Measurements from ENCODE around the gene UQCRFS1. TPM values are rescaled to one million over a fixed set of nuclear protein-coding genes. Genes with fewer than 3 reads are reported as not detected.

Gene UQCRFS1
- total and polyA plus RNA-seq, 2 donors from 2014 or later: 37.9 to 148 TPM

DNA sequence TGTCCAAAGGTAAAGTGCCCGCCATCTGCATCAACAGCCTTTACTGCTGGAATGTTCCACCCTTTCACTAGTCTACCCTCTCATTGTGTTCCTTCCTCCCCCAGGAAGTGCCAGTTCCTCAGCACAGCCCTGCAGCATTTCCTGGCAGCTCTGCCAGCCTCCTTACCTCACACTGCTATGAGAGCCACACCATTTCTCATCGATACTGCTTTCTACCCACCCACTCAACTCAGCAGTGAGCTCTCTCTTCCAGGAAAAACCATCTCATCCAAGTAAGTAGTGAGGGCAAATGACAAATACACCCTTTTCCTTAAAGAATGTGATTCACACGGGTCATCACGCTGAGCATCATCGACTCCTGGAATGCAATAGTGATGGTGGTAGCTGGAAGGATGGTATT, 19.8 kb downstream of the UQCRFS1 start:
- Histone ChIP-seq H3K4me1 (ENCODE audit: control insufficient read depth in 2 of 3, insufficient read depth in 2 of 3, low read depth in 1 of 3, low read length in 3 of 3) (no peaks in the 10 kb centered on the region), H3K4me3 (ENCODE audit: low read length in 3 of 3) (no peak overlapping the region), H3K9me3 (ENCODE audit: control insufficient read depth in 2 of 3, insufficient read depth in 1 of 3, low read length in 3 of 3) (no peaks in the 10 kb centered on the region), H3K27me3 (ENCODE audit: control insufficient read depth, insufficient read depth, low read length) (no peaks in the 10 kb centered on the region), H3K27ac (ENCODE audit: low read depth in 2 of 2, low read length in 2 of 2) (no peak overlapping the region), H3K9ac (ENCODE audit: low read length in 3 of 3) (no peak overlapping the region), H3K36me3 (ENCODE audit: control insufficient read depth in 2 of 3, insufficient read depth in 3 of 3, low read length in 3 of 3) (no peaks in the 10 kb centered on the region)
- no peak for FAIRE-seq
- intact Hi-C loops (cut with DNase I): no loop called here
- no peak for TF ChIP-seq CTCF (IDR thresholded peaks at IDR 0.05; ENCODE audit: borderline replicate concordance, extremely low read depth, insufficient read depth)
- DNase-seq: no peak

DNA sequence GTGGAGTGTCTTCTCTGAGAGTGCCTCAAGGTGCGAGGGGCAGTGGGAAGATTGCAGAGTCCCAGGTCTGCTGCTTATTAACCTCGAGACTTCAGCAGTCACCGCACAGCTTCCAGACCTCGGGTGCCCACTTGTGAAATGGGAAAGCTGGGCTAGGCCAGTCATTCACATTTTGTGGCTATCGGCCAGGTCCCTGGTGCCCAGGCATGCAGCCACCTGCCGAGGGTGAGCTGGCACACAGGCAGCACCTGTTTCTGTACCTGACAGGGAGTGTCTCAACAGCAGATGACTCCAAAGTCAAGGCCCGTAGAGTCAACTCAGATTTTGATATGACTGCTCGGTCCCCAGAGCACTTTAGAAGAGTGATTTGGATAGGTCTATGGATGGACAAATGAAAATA, 21.9 kb downstream of the UQCRFS1 start:
- H3K27ac ChIP-seq (ENCODE audit: low read depth in 2 of 2, low read length in 2 of 2): no peak overlapping the region
- TF ChIP-seq CTCF (IDR thresholded peaks at IDR 0.05; ENCODE audit: borderline replicate concordance, extremely low read depth, insufficient read depth): no peak
- DNase-seq (no peak), FAIRE-seq (no peak)
- H3K27me3 ChIP-seq (ENCODE audit: control insufficient read depth, insufficient read depth, low read length): no peaks in the 10 kb centered on the region
- no peaks in the 10 kb centered on the region for H3K36me3 ChIP-seq (ENCODE audit: control insufficient read depth in 2 of 3, insufficient read depth in 3 of 3, low read length in 3 of 3)
- H3K4me3 ChIP-seq (ENCODE audit: low read length in 3 of 3): no peak overlapping the region
- H3K4me1 ChIP-seq (ENCODE audit: control insufficient read depth in 2 of 3, insufficient read depth in 2 of 3, low read depth in 1 of 3, low read length in 3 of 3): no peaks in the 10 kb centered on the region
- H3K9me3 ChIP-seq (ENCODE audit: control insufficient read depth in 2 of 3, insufficient read depth in 1 of 3, low read length in 3 of 3): no peaks in the 10 kb centered on the region
- H3K9ac ChIP-seq (ENCODE audit: low read length in 3 of 3): no peak overlapping the region
- intact Hi-C loops (cut with DNase I): no loop called here

DNA sequence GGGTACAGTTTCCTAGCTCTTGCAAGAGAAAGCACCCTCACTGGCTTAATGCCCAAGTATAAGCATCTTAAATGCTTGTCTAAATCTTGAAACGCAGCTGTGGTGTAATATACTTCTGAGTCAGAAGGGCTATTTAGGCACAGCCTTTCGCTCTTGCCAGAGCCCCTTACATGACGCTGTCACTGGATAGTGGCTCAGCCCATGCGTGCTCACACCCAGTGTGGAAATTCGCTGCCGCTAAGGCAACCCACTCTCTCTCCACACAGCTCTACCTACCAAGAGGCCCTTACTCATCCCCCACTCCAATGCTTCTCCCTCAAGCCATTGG, 24.0 kb downstream of the UQCRFS1 start:
- H3K4me3 ChIP-seq (ENCODE audit: low read length in 3 of 3): no peak overlapping the region
- H3K9me3 ChIP-seq (ENCODE audit: control insufficient read depth in 2 of 3, insufficient read depth in 1 of 3, low read length in 3 of 3): no peaks in the 10 kb centered on the region
- intact Hi-C loops (cut with DNase I): no loop called here
- no peaks in the 10 kb centered on the region for H3K4me1 ChIP-seq (ENCODE audit: control insufficient read depth in 2 of 3, insufficient read depth in 2 of 3, low read depth in 1 of 3, low read length in 3 of 3)
- H3K27me3 ChIP-seq (ENCODE audit: control insufficient read depth, insufficient read depth, low read length): no peaks in the 10 kb centered on the region
- no peaks in the 10 kb centered on the region for H3K36me3 ChIP-seq (ENCODE audit: control insufficient read depth in 2 of 3, insufficient read depth in 3 of 3, low read length in 3 of 3)
- H3K9ac ChIP-seq (ENCODE audit: low read length in 3 of 3): no peak overlapping the region
- no peak for FAIRE-seq
- no peak for TF ChIP-seq CTCF (IDR thresholded peaks at IDR 0.05; ENCODE audit: borderline replicate concordance, extremely low read depth, insufficient read depth)
- DNase-seq: no peak
- H3K27ac ChIP-seq (ENCODE audit: low read depth in 2 of 2, low read length in 2 of 2): no peak overlapping the region

GRCh38 chr19:29188289-29189032, 24.5 kb downstream of the UQCRFS1 start:
- H3K4me1 ChIP-seq (ENCODE audit: control insufficient read depth in 2 of 3, insufficient read depth in 2 of 3, low read depth in 1 of 3, low read length in 3 of 3): no peaks in the 10 kb centered on the region
- no peak overlapping the region for H3K9ac ChIP-seq (ENCODE audit: low read length in 3 of 3)
- intact Hi-C loops (cut with DNase I): no loop called here
- no peaks in the 10 kb centered on the region for H3K36me3 ChIP-seq (ENCODE audit: control insufficient read depth in 2 of 3, insufficient read depth in 3 of 3, low read length in 3 of 3)
- DNase-seq (no peak), FAIRE-seq (no peak)
- no peaks in the 10 kb centered on the region for H3K27me3 ChIP-seq (ENCODE audit: control insufficient read depth, insufficient read depth, low read length)
- H3K9me3 ChIP-seq (ENCODE audit: control insufficient read depth in 2 of 3, insufficient read depth in 1 of 3, low read length in 3 of 3): no peaks in the 10 kb centered on the region
- no peak overlapping the region for H3K27ac ChIP-seq (ENCODE audit: low read depth in 2 of 2, low read length in 2 of 2)
- no peak overlapping the region for H3K4me3 ChIP-seq (ENCODE audit: low read length in 3 of 3)
- no peak for TF ChIP-seq CTCF (IDR thresholded peaks at IDR 0.05; ENCODE audit: borderline replicate concordance, extremely low read depth, insufficient read depth)

All from kidney (tissue), 14 donors.